Panc1 (cell line): Measurements from ENCODE around the gene LRRC4. TPM values are rescaled to one million over a fixed set of nuclear protein-coding genes. Genes with fewer than 3 reads are reported as not detected.

Source experiments
- ATAC-seq: fragments of 200-7000 bp; cut with Tn5 transposase; 2 replicates; pipeline ENCODE4 v1.9.1; 2020; ENCODE audit warnings: mild to moderate bottlenecking, moderate library complexity
- BruUV-seq: library from RNA; stranded (reverse); fragments of 400-500 nt; replicated peaks from 2 replicates; lab custom pipeline; 2021; lab: Mats Ljungman, UMichigan
- CTCF ChIA-PET: fragments of 300-600 bp; sonication (Branson Sonifier 250); formaldehyde crosslinking; loops from one replicate; lab custom pipeline; 2022; ENCODE audit warnings: antibody characterized with exemption; lab: Charles Lee
- POLR2A ChIA-PET: fragments of 300-600 bp; sonication (Branson Sonifier 250); formaldehyde crosslinking; loops from one replicate; lab custom pipeline; 2022; ENCODE audit warnings: antibody characterized with exemption; lab: Charles Lee
- DNase-seq: peaks from one replicate; pipeline ENCODE4 v3.0.0-alpha.2; 2010; ENCODE audit warnings: low read depth, low spot score
- H3K27ac ChIP-seq: 2 replicates; pipeline ENCODE4 v1.5.1; 2011; ENCODE audit warnings: mild to moderate bottlenecking, low read length, inconsistent platforms
- H3K27me3 ChIP-seq: fragments of 200-500 bp; sonication (Bioruptor generic); 2 replicates; pipeline ENCODE4 v1.6.0; 2014; ENCODE audit warnings: low read length, inconsistent platforms; ENCODE audit not compliant: control insufficient read depth, insufficient read depth
- H3K36me3 ChIP-seq: fragments of 200-500 bp; sonication (Bioruptor generic); 2 replicates; pipeline ENCODE4 v1.5.1; 2014; ENCODE audit warnings: inconsistent platforms, mild to moderate bottlenecking, low read length, moderate library complexity; ENCODE audit not compliant: control insufficient read depth, insufficient read depth
- H3K4me1 ChIP-seq: 2 replicates; pipeline ENCODE4 v1.5.1; 2011; ENCODE audit warnings: inconsistent platforms, mild to moderate bottlenecking, low read length, moderate library complexity; ENCODE audit not compliant: control insufficient read depth, insufficient read depth
- H3K4me3 ChIP-seq, 2 experiments: 2 replicates each; pipeline ENCODE4 v1.5.1; 2011 to 2012; ENCODE audit warnings: low read depth in 2 of 2, low read length in 2 of 2, mild to moderate bottlenecking in 2 of 2, inconsistent platforms in 1 of 2, moderate library complexity in 1 of 2
- H3K9me3 ChIP-seq: fragments of 200-500 bp; sonication (Bioruptor generic); 2 replicates; pipeline ENCODE4 v1.5.1; 2014; ENCODE audit warnings: low read depth, mild to moderate bottlenecking, inconsistent platforms, low read length, moderate library complexity; ENCODE audit not compliant: control insufficient read depth, insufficient read depth
- CTCF ChIP-seq: fragments of 450-650 bp; IDR thresholded peaks from 2 replicates; pipeline ENCODE4 v1.5.1; 2017; ENCODE audit warnings: mild to moderate bottlenecking
- POLR2AphosphoS5 ChIP-seq: IDR thresholded peaks from 2 replicates; pipeline ENCODE4 v1.6.1; 2012; ENCODE audit warnings: mild to moderate bottlenecking, low read depth, low read length, moderate library complexity
- REST ChIP-seq, 2 experiments: IDR thresholded peaks; 2 replicates each; pipeline ENCODE4 v1.6.1; 2011 to 2012; ENCODE audit warnings: low read depth in 2 of 2, control low read depth in 1 of 2, low read length in 1 of 2, mild to moderate bottlenecking in 1 of 2, moderate library complexity in 1 of 2; ENCODE audit not compliant: insufficient read depth in 1 of 2
- SIN3A ChIP-seq: IDR thresholded peaks from 2 replicates; pipeline ENCODE4 v1.6.1; 2012; ENCODE audit warnings: low read depth, mild to moderate bottlenecking, low read length, moderate library complexity, borderline replicate concordance; ENCODE audit not compliant: insufficient read depth
- TCF7L2 ChIP-seq: IDR thresholded peaks from 2 replicates; pipeline ENCODE4 v1.6.1; 2011; ENCODE audit warnings: mild to moderate bottlenecking, low read depth, low read length, inconsistent platforms
- in situ Hi-C: cut with HindIII; loops from 2 replicates; pipeline ENCODE4 v1.10.0; 2016; ENCODE audit warnings: low sequenced_read_pairs, low pct_unique_long_range_greater_than_20kb
- intact Hi-C: fragments of 100-400 bp; cut with micrococcal nuclease; formaldehyde crosslinking; loops from one replicate; pipeline ENCODE4 v1.10.0; 2022; ENCODE audit not compliant: unreplicated experiment
- total RNA-seq: library from RNA; stranded (reverse); gene quantifications from one replicate; pipeline ENCODE4 v1.2.1, GENCODE V29; 2021; ENCODE audit not compliant: unreplicated experiment

Gene LRRC4
- total RNA-seq, 1 experiment from 2014 or later, result not detected

GRCh38 chr7:128000854-128001265, 30.4 kb downstream of the LRRC4 start:
- no peaks in the 10 kb centered on the region for H3K27me3 ChIP-seq
- H3K4me1 ChIP-seq, result no peaks in the 10 kb centered on the region
- POLR2A ChIA-PET, result no interaction called here
- H3K27ac ChIP-seq, result no peak overlapping the region
- H3K36me3 ChIP-seq, result no peaks in the 10 kb centered on the region
- no peak for ATAC-seq
- DNase-seq, result no peak
- intact Hi-C loops (no loop called here), in situ Hi-C loops (no loop called here)
- TF ChIP-seq TCF7L2, result no peak
- no peaks in the 10 kb centered on the region for H3K9me3 ChIP-seq
- CTCF ChIA-PET, result no interaction called here
- no peak overlapping the region for H3K4me3 ChIP-seq
- BruUV-seq, result no TSS peak

GRCh38 chr7:128000048-128000447, 31.2 kb downstream of the LRRC4 start:
- intact Hi-C loops, result no loop called here
- no peak overlapping the region for H3K4me3 ChIP-seq
- in situ Hi-C loops, result no loop called here
- ATAC-seq, result no peak
- DNase-seq, result no peak
- no peaks in the 10 kb centered on the region for H3K36me3 ChIP-seq
- TF ChIP-seq TCF7L2 (no peak), POLR2AphosphoS5 (no peak), SIN3A (no peak), REST (IDR thresholded peaks at IDR 0.05; ENCODE audit: insufficient read depth in 1 of 2, low read depth in 2 of 2, low read length in 1 of 2) (no peak), CTCF (no peak)
- ChIA-PET CTCF (no interaction called here), POLR2A (interaction anchor here (0.8 kb wide), 1 partner anchor 51 kb away, joined by 7 read pairs; no protein-coding TSS in a partner anchor)
- no peak overlapping the region for H3K27ac ChIP-seq
- BruUV-seq, result no TSS peak
- no peaks in the 10 kb centered on the region for H3K9me3 ChIP-seq
- no peaks in the 10 kb centered on the region for H3K27me3 ChIP-seq
- H3K4me1 ChIP-seq, result no peaks in the 10 kb centered on the region

- H3K4me1 ChIP-seq, result no peaks in the 10 kb centered on the region
- no TSS peak for BruUV-seq
- no peak overlapping the region for H3K27ac ChIP-seq
- ChIA-PET POLR2A (no interaction called here), CTCF (no interaction called here)
- no peak overlapping the region for H3K4me3 ChIP-seq
- no peaks in the 10 kb centered on the region for H3K27me3 ChIP-seq
- DNase-seq, result no peak
- no peaks in the 10 kb centered on the region for H3K9me3 ChIP-seq
- TF ChIP-seq REST (IDR thresholded peaks at IDR 0.05; ENCODE audit: insufficient read depth in 1 of 2, low read depth in 2 of 2, low read length in 1 of 2) (no peak), TCF7L2 (no peak), POLR2AphosphoS5 (no peak), SIN3A (no peak), CTCF (no peak)
- ATAC-seq, result no peak; the same call in 1 of the 2 replicates
- in situ Hi-C loops, result no loop called here
- no peaks in the 10 kb centered on the region for H3K36me3 ChIP-seq
- intact Hi-C loops, result no loop called here
Measured at GRCh38 chr7:127998671-127999070, 32.6 kb downstream of the LRRC4 start.
